ENCODE data around the gene SORBS2.

DNA sequence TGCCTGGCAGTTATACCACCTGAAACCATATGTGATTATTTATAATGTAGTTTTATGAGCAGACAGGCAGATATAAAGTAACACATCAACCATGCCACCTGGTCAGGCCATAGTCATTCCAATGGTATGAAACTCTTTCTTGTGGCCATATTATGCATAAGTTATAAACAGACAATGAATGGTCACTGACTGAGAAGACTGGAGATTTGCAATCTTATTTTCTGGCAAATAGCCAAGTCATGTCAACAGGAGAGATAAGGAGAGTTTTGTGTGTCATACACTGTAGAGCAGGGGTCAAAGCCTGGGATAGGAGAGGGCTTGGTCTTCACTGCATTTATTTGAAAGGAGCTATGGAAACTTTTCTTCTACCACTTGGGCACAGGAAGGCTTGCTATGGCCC, 29.5 kb downstream of the SORBS2 start:
- no peak for TF ChIP-seq EZH2 (IDR thresholded peaks at IDR 0.05; ENCODE audit: borderline replicate concordance, low read depth, low read length, severe bottlenecking)
- TF ChIP-seq, protein P1, sequence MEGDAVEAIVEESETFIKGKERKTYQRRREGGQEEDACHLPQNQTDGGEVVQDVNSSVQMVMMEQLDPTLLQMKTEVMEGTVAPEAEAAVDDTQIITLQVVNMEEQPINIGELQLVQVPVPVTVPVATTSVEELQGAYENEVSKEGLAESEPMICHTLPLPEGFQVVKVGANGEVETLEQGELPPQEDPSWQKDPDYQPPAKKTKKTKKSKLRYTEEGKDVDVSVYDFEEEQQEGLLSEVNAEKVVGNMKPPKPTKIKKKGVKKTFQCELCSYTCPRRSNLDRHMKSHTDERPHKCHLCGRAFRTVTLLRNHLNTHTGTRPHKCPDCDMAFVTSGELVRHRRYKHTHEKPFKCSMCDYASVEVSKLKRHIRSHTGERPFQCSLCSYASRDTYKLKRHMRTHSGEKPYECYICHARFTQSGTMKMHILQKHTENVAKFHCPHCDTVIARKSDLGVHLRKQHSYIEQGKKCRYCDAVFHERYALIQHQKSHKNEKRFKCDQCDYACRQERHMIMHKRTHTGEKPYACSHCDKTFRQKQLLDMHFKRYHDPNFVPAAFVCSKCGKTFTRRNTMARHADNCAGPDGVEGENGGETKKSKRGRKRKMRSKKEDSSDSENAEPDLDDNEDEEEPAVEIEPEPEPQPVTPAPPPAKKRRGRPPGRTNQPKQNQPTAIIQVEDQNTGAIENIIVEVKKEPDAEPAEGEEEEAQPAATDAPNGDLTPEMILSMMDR (IDR thresholded peaks at IDR 0.05; ENCODE audit: borderline replicate concordance, extremely low read depth, low read length, poor library complexity, severe bottlenecking) = no peak

Measured in DND-41 (cell line).